ENCODE results near the gene CDK11B. TPM values are rescaled to one million over a fixed set of nuclear protein-coding genes. Genes with fewer than 3 reads are reported as not detected.

CDK11B gene
- total and polyA plus RNA-seq, 2 experiments from 2014 or later: 22.4 to 76.7 TPM

DNA sequence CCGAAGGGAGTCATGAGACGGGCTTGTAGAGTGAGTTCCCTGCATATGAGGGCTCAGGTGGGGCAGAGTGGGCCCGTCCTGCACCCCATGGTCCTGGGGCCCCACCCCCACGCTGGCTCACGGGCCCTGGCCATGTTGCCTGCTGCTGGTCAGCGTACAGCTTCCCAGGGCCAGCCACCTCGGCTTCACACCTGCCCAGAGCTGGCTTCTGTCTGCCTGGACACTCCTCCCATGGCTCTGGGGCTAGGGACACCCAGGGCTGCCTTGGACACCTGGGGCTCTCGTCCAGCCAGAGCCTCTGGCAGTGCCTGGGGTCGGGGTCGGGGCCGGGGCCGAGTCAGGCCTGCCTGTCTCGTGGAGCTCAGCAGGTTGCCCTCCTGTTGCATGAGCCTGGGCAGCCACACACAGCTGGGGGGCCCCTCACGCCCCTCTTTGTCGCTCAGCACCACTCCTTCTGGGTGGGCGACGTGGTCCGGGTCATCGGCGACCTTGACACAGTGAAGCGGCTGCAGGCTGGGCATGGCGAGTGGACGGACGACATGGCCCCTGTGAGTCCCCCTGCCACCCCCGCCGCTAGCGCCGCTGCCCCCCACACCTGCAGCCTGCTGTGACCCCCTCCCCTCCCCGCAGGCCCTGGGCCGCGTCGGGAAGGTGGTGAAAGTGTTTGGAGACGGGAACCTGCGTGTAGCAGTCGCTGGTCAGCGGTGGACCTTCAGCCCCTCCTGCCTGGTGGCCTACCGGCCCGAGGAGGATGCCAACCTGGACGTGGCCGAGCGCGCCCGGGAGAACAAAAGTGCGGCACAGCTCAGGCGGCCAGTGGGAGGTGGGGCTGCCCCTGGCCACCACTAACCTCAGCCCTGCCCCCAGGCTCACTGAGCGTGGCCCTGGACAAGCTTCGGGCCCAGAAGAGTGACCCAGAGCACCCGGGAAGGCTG, 32.3 kb downstream of the CDK11B start:
- Mint-ChIP-seq H3K9me3 (no peaks in the 10 kb centered on the region; the same call in 1 of the 3 replicates), H3K4me3 (no peak overlapping the region), H3K27me3 (ENCODE audit: insufficient read depth, low read depth, poor library complexity) (peaks cover 14% of the 10 kb centered on the region), H3K4me1 (no peaks in the 10 kb centered on the region; the same call in 2 of the 3 replicates), H3K27ac (no peak overlapping the region), H3K36me3 (ENCODE audit: low read depth) (no peaks in the 10 kb centered on the region)
- no peak for ATAC-seq
- Histone ChIP-seq H3K4me2 (no peak overlapping the region), H3F3A (replicated peaks; ENCODE audit: low read depth) (0 out of 2 replicates have a peak, but pooled peaks cover 3% of the 10 kb centered on the region), H4K20me1 (replicated peaks; ENCODE audit: insufficient read depth) (no peaks in the 10 kb centered on the region), H2AFZ (no peak overlapping the region), H3K79me2 (replicated peaks; ENCODE audit: insufficient read depth) (no peaks in the 10 kb centered on the region), H3K27me3 (ENCODE audit: insufficient read depth) (peaks cover 10% of the 10 kb centered on the region), H3K27ac (ENCODE audit: low read depth) (no peak overlapping the region), H3K4me1 (ENCODE audit: insufficient read depth) (no peaks in the 10 kb centered on the region), H3K9me2 (ENCODE audit: insufficient read depth) (no peaks in the 10 kb centered on the region), H3K36me3 (ENCODE audit: insufficient read depth) (no peaks in the 10 kb centered on the region), H3K4me3 (no peak overlapping the region)
- no peak for DNase-seq (ENCODE audit: low spot score)
- no peak for TF ChIP-seq POLR2AphosphoS5 (IDR thresholded peaks at IDR 0.05; ENCODE audit: low read depth)
- TF ChIP-seq ZNF462 (CRISPR knock-in tag; IDR thresholded peaks at IDR 0.05): no peak
- no peak for TF ChIP-seq REST (IDR thresholded peaks at IDR 0.05; ENCODE audit: unreplicated experiment)
- TF ChIP-seq JUNB (IDR thresholded peaks at IDR 0.05; ENCODE audit: unreplicated experiment): no peak
- no peak for TF ChIP-seq EZH2phosphoT487 (IDR thresholded peaks at IDR 0.05; ENCODE audit: unreplicated experiment)
- no peak for TF ChIP-seq ZNF114 (CRISPR knock-in tag; IDR thresholded peaks at IDR 0.05)
- no peak for TF ChIP-seq NANOG (IDR thresholded peaks at IDR 0.05; ENCODE audit: borderline replicate concordance)
- no peak for TF ChIP-seq STAT1 (IDR thresholded peaks at IDR 0.05; ENCODE audit: unreplicated experiment)
- TF ChIP-seq, protein P1, sequence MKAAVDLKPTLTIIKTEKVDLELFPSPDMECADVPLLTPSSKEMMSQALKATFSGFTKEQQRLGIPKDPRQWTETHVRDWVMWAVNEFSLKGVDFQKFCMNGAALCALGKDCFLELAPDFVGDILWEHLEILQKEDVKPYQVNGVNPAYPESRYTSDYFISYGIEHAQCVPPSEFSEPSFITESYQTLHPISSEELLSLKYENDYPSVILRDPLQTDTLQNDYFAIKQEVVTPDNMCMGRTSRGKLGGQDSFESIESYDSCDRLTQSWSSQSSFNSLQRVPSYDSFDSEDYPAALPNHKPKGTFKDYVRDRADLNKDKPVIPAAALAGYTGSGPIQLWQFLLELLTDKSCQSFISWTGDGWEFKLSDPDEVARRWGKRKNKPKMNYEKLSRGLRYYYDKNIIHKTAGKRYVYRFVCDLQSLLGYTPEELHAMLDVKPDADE (IDR thresholded peaks at IDR 0.05): no peak
- no peak for TF ChIP-seq ZNF331 (CRISPR knock-in tag; IDR thresholded peaks at IDR 0.05; ENCODE audit: low read depth)
- TF ChIP-seq CREB1 (CRISPR knock-in tag; IDR thresholded peaks at IDR 0.05; ENCODE audit: low read depth): no peak
- no peak for TF ChIP-seq CTCF (conservative IDR thresholded peaks at IDR 0.05; ENCODE audit: low read depth in 2 of 2)
- TF ChIP-seq EZH2 (IDR thresholded peaks at IDR 0.05; ENCODE audit: low read depth, unreplicated experiment): no peak
